ENCODE results near the gene TMEM38A. TPM values are rescaled to one million over a fixed set of nuclear protein-coding genes. Genes with fewer than 3 reads are reported as not detected.

The TMEM38A gene
- total and polyA plus RNA-seq, 9 of the 15 experiments (the other 6 are each of a cell fraction or from before 2014, with no cell fraction given) = 0.35 to 2.1 (median 1.2) TPM

DNA sequence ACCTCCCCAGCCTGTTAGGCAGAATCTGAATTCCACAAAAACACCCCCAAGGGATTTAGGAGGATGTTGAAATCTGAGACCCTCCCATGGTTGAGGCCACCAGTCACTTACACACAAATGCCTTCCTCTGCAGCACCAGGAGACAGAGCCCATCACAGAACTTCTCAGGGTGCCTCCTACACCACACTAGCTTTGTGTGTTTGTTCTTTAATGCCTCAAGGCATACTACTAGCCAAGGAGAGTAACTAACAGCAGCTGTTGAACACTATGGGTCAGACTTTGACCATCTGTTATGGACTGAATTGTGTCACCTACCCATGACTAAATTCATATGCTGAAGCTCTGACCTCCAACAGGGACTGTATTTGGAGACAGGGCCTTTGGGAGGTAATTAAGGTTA, 23.4 kb upstream of the TMEM38A start:
- Histone ChIP-seq H3K4me1 (replicated peaks in 1 of 2; ENCODE audit: control insufficient read depth in 2 of 2, insufficient read depth in 2 of 2, low read length in 2 of 2) (no peaks in the 10 kb centered on the region; a peak in 1 of 5 replicates), H3K4me2 (ENCODE audit: insufficient read depth, low read length) (no peak overlapping the region), H3K27ac (ENCODE audit: extremely low read depth, low read depth, low read length) (no peak overlapping the region), H3K27me3 (ENCODE audit: control insufficient read depth in 2 of 2, insufficient read depth in 2 of 2, low read length in 2 of 2) (no peaks in the 10 kb centered on the region), H3K9ac (ENCODE audit: insufficient read depth in 1 of 2, low read depth in 2 of 2, low read length in 2 of 2) (no peak overlapping the region), H3K9me1 (ENCODE audit: control insufficient read depth, insufficient read depth, low read length) (peaks cover 3% of the 10 kb centered on the region), H4K20me1 (replicated peaks; ENCODE audit: control insufficient read depth, insufficient read depth, low read length) (no peaks in the 10 kb centered on the region; the same call in 1 of the 2 replicates), H3K36me3 (ENCODE audit: control insufficient read depth, insufficient read depth, low read length) (peaks cover 86% of the 10 kb centered on the region; the same call in 2 of the 3 replicates), H2AFZ (ENCODE audit: low read depth, low read length) (no peak overlapping the region), H3K79me2 (ENCODE audit: control insufficient read depth, insufficient read depth, low read length) (peaks cover 25% of the 10 kb centered on the region), H3K9me3 (replicated peaks; ENCODE audit: control insufficient read depth, insufficient read depth, low read depth, low read length) (no peaks in the 10 kb centered on the region; the same call in 1 of the 2 replicates), H3K4me3 (no peak overlapping the region)
- DNase-seq (ENCODE audit: extremely low read depth in 1 of 4, low spot score in 3 of 4) (no peak), ATAC-seq (no peak), FAIRE-seq (no peak)
- no TSS peak for BruUV-seq (replicated peaks)
- ChIA-PET POLR2A (interaction anchor here (2.1 to 5.7 kb wide), 2 partner anchors 9 to 11 kb away, joined by 13 to 31 read pairs; partner anchors contain the start of gene MED26), CTCF (ENCODE audit: low intra/inter-chr PET ratio) (no interaction called here)
- in situ Hi-C loops (cut with MboI) (no loop called here), intact Hi-C loops (cut with micrococcal nuclease) (no loop called here)
- no peak for TF ChIP-seq ZKSCAN3 (CRISPR knock-in tag; IDR thresholded peaks at IDR 0.05)
- TF ChIP-seq, protein P1, sequence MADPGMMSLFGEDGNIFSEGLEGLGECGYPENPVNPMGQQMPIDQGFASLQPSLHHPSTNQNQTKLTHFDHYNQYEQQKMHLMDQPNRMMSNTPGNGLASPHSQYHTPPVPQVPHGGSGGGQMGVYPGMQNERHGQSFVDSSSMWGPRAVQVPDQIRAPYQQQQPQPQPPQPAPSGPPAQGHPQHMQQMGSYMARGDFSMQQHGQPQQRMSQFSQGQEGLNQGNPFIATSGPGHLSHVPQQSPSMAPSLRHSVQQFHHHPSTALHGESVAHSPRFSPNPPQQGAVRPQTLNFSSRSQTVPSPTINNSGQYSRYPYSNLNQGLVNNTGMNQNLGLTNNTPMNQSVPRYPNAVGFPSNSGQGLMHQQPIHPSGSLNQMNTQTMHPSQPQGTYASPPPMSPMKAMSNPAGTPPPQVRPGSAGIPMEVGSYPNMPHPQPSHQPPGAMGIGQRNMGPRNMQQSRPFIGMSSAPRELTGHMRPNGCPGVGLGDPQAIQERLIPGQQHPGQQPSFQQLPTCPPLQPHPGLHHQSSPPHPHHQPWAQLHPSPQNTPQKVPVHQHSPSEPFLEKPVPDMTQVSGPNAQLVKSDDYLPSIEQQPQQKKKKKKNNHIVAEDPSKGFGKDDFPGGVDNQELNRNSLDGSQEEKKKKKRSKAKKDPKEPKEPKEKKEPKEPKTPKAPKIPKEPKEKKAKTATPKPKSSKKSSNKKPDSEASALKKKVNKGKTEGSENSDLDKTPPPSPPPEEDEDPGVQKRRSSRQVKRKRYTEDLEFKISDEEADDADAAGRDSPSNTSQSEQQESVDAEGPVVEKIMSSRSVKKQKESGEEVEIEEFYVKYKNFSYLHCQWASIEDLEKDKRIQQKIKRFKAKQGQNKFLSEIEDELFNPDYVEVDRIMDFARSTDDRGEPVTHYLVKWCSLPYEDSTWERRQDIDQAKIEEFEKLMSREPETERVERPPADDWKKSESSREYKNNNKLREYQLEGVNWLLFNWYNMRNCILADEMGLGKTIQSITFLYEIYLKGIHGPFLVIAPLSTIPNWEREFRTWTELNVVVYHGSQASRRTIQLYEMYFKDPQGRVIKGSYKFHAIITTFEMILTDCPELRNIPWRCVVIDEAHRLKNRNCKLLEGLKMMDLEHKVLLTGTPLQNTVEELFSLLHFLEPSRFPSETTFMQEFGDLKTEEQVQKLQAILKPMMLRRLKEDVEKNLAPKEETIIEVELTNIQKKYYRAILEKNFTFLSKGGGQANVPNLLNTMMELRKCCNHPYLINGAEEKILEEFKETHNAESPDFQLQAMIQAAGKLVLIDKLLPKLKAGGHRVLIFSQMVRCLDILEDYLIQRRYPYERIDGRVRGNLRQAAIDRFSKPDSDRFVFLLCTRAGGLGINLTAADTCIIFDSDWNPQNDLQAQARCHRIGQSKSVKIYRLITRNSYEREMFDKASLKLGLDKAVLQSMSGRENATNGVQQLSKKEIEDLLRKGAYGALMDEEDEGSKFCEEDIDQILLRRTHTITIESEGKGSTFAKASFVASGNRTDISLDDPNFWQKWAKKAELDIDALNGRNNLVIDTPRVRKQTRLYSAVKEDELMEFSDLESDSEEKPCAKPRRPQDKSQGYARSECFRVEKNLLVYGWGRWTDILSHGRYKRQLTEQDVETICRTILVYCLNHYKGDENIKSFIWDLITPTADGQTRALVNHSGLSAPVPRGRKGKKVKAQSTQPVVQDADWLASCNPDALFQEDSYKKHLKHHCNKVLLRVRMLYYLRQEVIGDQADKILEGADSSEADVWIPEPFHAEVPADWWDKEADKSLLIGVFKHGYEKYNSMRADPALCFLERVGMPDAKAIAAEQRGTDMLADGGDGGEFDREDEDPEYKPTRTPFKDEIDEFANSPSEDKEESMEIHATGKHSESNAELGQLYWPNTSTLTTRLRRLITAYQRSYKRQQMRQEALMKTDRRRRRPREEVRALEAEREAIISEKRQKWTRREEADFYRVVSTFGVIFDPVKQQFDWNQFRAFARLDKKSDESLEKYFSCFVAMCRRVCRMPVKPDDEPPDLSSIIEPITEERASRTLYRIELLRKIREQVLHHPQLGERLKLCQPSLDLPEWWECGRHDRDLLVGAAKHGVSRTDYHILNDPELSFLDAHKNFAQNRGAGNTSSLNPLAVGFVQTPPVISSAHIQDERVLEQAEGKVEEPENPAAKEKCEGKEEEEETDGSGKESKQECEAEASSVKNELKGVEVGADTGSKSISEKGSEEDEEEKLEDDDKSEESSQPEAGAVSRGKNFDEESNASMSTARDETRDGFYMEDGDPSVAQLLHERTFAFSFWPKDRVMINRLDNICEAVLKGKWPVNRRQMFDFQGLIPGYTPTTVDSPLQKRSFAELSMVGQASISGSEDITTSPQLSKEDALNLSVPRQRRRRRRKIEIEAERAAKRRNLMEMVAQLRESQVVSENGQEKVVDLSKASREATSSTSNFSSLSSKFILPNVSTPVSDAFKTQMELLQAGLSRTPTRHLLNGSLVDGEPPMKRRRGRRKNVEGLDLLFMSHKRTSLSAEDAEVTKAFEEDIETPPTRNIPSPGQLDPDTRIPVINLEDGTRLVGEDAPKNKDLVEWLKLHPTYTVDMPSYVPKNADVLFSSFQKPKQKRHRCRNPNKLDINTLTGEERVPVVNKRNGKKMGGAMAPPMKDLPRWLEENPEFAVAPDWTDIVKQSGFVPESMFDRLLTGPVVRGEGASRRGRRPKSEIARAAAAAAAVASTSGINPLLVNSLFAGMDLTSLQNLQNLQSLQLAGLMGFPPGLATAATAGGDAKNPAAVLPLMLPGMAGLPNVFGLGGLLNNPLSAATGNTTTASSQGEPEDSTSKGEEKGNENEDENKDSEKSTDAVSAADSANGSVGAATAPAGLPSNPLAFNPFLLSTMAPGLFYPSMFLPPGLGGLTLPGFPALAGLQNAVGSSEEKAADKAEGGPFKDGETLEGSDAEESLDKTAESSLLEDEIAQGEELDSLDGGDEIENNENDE (IDR thresholded peaks at IDR 0.05; ENCODE audit: low read depth, low read length) = no peak
- no peak for TF ChIP-seq ZNF23 (CRISPR knock-in tag; IDR thresholded peaks at IDR 0.05)
- TF ChIP-seq MTA3 (IDR thresholded peaks at IDR 0.05; ENCODE audit: borderline replicate concordance) = no peak
- no peak for TF ChIP-seq GATAD2B (IDR thresholded peaks at IDR 0.05; ENCODE audit: borderline replicate concordance)
- no peak for TF ChIP-seq ZSCAN29 (IDR thresholded peaks at IDR 0.05)
- TF ChIP-seq, protein P2, sequence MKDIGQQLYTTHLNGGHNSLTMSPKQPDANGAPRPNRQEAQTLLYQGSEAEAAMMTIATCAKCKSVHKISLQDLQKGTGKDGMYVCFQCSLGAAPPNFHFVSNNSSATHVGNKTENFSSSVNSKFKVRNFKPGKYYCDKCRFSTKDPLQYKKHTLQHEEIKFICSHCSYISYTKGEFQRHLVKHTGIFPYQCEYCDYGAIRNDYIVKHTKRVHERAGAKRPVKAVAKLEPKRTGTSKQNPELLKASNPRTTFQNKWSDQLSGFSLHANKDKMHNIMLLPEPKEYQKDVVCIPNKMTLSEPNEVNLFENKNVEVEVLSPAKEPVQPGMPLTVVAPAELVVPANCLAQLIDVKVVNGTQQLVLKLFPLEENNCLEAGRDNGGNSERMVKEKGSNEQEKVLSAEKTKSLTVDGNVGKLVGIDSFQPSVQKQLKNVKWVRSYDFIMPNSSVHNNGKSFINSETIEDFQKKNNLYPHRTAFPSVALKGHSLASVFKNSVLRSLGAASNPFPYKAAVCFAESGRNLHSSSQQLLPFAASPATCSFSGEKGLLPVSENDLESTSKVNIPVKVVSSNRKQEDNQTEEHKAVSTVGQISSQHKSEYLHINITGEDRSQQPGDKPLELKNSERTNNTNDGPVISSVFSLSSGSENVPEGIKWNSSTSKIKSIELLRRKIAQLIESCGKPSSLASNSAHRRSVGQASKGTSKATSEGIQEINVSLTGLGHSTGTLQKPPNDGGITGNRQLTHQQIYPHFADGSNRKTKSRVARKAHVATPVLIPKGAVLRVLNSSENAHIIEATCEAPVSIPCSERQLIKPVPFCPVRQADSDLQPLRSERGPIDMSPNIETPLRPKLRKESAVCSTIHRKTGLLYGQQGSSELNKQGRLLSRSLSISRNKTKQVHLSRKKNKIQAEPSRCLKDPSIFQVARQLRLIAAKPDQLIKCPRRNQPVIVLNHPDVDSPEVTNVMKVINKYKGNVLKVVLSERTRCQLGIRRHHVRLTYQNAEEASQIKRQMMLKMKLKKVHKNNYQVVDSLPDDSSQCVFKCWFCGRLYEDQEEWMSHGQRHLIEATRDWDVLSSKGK (CRISPR knock-in tag; IDR thresholded peaks at IDR 0.05) = no peak
- no peak for TF ChIP-seq ZNF764 (CRISPR knock-in tag; IDR thresholded peaks at IDR 0.05; ENCODE audit: low read depth)
- TF ChIP-seq HSF4 (CRISPR knock-in tag; IDR thresholded peaks at IDR 0.05; ENCODE audit: borderline replicate concordance) = no peak
